HG03378 (cell line): Measurements from ENCODE around the gene KMT2B.
"Not testable (repeated sequence)": the region's sequence is repeated elsewhere in the genome, so short reads cannot be mapped to it uniquely, and the experiment has no call there.

Experiments used
- ATAC-seq: cut with Tn5 transposase; IDR thresholded peaks from one replicate; pipeline ENCODE4 v1.9.1; 2021; ENCODE audit warnings: mild to moderate bottlenecking, moderate library complexity; ENCODE audit not compliant: unreplicated experiment

Gene KMT2B

DNA sequence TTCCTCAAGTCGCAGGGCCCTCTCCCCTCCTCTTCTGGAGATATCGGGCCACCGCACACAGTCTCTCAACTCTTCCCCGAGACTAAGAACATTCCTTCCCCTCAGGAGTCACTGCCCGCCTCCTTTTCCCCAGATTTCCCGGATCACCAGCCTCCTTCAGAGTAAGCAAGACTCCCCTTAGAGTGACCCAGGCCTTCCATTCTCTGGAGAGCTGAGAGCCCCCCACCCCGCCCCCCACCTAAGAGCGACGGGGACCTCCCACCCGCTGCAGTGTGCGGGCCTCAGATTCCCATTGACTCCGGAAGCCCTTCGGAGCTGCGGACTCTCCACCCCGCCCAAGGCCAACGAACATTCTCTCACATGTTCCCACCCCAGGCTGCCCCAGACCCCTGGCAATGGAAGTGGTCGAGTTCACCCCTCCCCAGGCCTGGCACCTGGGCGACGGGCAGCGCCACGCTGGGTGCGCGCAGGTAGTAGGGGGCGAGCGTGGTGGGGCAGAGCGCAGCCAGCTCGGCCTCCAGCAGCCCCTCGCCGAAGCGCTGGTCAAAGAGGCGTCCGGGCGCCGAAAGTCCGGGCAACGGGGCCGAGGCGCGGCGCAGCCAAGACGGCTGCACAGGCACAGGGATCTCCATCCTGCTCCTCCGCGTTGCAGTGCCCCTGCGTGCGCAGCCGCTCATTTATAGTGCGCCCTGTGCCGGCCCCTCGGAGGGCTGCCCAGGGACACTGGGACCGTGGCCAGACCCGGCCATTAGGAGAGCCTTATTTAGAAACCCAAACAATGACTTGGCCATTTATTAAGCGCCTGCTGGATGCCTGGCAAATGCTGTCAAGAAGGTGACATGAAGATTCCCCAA, 38.8 kb downstream of the KMT2B start, which contains the start of gene HSPB6:
TSS of gene HSPB6 (minus strand) at position 653 of the 854 bp plus-strand sequence. CDS start at position 632, 21 bp downstream.
- ATAC-seq: no peak

- peak; percentile 2 for ATAC-seq
Observed at GRCh38 chr19:35757231-35757748, 39.5 kb downstream of the KMT2B start.

DNA sequence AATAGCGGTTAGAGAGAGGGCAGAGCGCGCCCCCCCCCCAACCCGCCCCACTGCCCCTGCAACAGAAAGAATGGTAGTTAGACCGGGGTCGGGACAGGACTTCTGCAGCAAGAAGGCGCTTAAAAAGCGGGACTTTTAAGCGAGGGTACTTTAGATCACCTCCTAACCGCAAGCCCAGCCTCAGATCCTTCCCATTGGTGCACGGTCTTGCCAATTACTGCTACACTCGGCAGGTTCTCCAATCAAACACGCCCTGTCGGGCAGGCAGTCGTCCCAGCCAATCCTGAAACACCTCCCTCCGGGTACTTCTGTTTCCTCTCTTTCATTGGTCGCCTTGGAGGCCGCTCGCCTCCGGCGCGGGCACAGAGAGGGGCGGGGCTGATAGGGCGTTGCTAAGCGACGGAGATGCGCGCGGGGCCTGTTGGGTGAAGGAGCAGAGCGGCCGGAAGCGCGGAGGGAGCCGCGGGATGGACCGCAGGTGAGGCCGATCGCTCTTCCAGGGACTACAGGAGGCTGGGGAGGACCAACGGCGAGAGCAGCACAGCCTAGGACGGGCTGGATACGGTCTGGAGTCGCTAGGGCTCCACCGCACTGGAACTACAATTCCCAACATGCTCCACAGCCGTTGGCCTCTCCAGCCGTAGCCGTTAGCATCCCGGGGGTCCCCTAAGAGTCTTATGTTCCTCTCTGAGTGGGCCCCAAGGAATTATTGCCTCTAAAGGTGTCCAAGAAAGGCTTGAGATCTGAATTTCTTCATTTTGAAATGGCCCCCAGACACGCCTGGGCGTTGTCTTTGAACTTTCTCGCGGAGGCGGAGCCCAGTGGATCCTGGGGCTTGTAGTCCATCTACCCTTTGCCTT, 40.2 kb downstream of the KMT2B start, which contains the start of gene PROSER3:
TSS of gene PROSER3 (plus strand) at position 428 of the 860 bp plus-strand sequence. CDS start at position 468, 40 bp downstream.
- ATAC-seq: peak; percentile 94

GRCh38 chr19:35759697-35760096, 41.9 kb downstream of the KMT2B start:
- ATAC-seq: no peak

- no peak for ATAC-seq
Observed at GRCh38 chr19:35760711-35761349, 43.0 kb downstream of the KMT2B start.

- ATAC-seq: no peak
Observed at GRCh38 chr19:35764432-35765315, 46.9 kb downstream of the KMT2B start.

DNA sequence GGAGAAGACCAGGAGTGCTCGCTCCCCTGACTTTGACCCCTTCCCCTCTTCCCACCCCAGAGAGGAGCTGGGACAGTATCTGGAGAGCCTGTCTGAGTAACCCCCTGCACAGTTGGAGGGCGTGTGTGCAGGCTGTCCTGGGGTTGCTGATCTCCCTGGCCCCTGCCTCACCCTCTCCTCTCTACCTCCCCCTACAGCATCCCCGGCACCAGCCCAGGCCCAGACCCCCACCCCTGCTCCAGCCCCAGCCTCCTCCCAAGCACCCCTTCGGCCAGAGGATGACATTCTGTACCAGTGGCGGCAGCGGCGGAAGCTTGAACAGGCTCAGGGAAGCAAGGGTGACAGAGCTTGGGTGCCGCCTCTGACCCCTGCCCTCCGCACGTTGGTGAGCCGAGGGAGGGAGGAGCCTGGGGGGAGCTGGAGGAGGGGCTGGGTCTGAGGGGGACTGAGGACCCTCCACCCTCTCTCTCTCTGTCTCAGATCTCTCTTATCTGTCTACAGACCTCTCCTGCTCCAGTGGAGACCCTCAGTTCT, 48.8 kb downstream of the KMT2B start:
- no peak for ATAC-seq

DNA sequence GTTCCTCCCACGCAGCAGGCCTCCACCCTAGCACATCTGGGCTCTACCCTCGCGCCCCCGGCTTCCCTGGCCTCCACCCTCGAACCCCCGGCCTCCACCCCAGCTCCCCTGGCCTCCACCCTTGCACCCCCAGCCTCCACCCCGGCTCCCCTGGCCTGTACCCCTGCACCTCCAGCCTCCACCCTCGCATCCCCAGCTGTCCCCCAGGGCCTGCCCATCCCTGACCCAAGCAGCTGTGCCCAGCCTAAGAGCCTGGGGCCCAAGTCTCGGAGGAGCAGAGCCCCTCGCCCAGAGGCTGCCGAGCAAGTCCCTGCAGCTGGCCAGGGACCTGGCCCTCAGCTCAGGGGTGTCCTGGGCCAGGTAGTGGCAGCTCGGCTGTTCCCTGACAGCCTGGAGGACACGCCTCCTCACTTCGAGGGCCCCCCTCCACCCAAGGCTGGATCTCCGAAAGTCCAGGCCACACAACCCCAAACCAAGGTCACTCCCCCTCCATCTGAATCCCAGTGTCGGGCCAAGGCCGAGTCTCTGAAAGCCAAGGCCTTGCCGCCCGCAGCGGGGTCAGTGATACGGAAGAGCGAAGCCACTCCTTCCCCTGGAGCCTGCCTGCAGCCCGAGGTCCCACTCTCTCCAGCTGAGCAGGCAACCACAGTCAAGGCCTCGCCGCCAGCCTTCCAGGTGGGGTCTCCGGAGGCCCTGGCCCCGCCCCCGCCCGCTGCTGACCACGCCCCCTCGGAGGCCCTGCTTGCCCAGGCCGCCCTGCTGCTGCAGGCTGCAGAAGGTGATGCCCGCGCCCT, 49.7 kb downstream of the KMT2B start:
- ATAC-seq: no peak

DNA sequence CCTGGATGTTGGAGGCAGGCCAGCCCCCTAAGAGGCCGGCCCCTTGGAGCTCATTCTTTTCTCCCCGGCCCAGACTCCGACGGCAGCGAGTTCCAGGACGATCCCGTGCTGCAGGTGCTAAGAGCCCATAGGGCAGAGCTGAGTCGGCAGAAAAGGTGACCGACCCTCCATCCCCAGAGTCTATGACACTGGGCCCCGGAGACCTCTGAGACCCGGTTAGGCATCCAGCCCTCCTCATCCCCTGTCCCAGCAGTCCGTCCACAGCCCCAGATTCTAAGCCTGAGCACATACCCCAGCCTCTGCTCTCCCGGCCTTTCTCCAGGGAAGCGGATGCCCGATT, 50.2 kb downstream of the KMT2B start:
- no peak for ATAC-seq

DNA sequence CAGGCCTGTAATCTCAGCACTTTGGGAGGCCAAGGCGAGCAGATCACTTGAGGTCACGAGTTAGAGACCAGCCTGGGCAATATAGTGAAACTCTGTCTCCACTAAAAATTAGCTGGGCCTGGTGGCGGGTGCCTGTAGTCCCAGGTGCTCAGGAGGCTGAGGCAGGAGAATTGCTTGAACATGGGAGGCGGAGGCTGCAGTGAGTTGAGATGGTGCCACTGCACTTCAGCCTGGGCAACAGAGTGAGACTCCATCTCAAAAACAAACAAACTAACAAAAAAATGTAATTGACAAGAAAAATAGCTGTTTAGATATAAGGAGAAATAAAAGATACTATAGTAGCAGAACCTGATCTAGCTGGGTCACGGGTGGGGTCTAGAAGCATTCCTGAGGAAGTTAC, 54.6 kb downstream of the KMT2B start:
- ATAC-seq: not testable (repeated sequence)

- ATAC-seq: no peak
Observed at GRCh38 chr19:35773020-35773806, 55.4 kb downstream of the KMT2B start.

GRCh38 chr19:35774274-35775045, 56.7 kb downstream of the KMT2B start:
- ATAC-seq: no peak

DNA sequence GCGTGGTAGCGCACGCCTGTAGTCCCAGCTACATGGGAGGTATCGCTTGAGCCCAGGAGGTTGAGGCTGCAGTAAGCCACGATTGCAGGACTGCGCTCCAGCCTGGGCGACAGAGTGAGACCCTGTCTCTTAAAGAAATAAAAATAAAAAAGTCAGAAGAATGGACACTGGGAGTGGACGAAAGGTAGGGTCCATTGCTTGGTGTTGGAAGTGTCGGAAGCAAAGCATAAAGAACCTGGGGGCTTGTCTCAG, 57.2 kb downstream of the KMT2B start:
- no peak for ATAC-seq

- ATAC-seq: peak; percentile 88
Observed at GRCh38 chr19:35775298-35776101, 57.7 kb downstream of the KMT2B start, which contains the start of gene ARHGAP33. ARHGAP33 (plus strand) TSS chr19:35775564; CDS start chr19:35775659, 95 bp downstream.

DNA sequence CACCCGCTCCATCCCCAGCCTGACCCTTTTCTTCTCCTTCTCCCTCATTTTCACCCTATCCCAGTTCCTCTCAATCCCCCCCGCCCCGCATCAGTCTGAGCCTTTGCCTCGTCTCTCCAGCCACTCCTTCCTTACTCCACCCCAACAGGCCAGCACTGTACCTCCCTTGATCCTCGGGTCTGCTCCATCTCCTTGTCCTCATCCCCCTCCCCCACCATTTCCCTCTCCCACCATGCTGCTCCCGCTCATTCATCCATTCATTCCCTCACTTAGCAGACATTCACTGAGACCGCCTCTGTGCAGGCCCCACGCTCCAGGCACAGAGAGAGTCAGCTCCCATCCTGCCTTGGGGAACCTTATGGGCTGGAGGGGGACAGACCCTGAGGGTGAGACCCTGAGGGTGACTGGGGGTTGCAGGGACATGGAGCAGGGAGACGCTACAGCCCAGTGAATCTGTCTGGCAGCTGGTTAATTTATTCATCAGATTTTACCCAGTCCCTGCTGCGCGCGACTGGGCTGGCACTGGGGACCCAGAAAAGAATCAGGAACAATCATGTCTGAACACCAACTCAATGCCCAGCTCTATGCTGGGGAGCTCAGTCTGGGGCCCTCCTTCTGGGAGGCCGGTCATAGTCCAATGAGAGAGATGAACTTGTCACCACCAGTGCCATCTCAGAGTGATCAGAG, 58.4 kb downstream of the KMT2B start:
- ATAC-seq: no peak
